ENCODE measurements around the gene CTNNA3.

The CTNNA3 gene

GRCh38 chr10:65952086-65952485, 1743.9 kb downstream of the CTNNA3 start:
- no peak for DNase-seq

- DNase-seq, result no peak
Observed at GRCh38 chr10:65950075-65950474, 1745.9 kb downstream of the CTNNA3 start.

GRCh38 chr10:65949526-65949925, 1746.5 kb downstream of the CTNNA3 start:
- no peak for DNase-seq

- no peak for DNase-seq
Observed at GRCh38 chr10:65945061-65945460, 1750.9 kb downstream of the CTNNA3 start.

GRCh38 chr10:65943451-65943850, 1752.5 kb downstream of the CTNNA3 start:
- DNase-seq, result no peak

GRCh38 chr10:65940816-65941662, 1755.0 kb downstream of the CTNNA3 start:
- DNase-seq, result no peak

- DNase-seq, result no peak
Observed at GRCh38 chr10:65940105-65940504, 1755.9 kb downstream of the CTNNA3 start.

- no peak for DNase-seq
Observed at GRCh38 chr10:65931291-65932070, 1764.5 kb downstream of the CTNNA3 start.

- DNase-seq, result no peak
Observed at GRCh38 chr10:65911151-65911835, 1784.7 kb downstream of the CTNNA3 start.

GRCh38 chr10:65910209-65910608, 1785.8 kb downstream of the CTNNA3 start:
- DNase-seq, result no peak

- no peak for DNase-seq
Observed at GRCh38 chr10:65907199-65907712, 1788.7 kb downstream of the CTNNA3 start.

GRCh38 chr10:65903620-65904019, 1792.4 kb downstream of the CTNNA3 start:
- no peak for DNase-seq

GRCh38 chr10:65900271-65900670, 1795.7 kb downstream of the CTNNA3 start:
- no peak for DNase-seq

- no peak for DNase-seq
Observed at GRCh38 chr10:65898055-65898454, 1797.9 kb downstream of the CTNNA3 start.

GRCh38 chr10:65894961-65895360, 1801.0 kb downstream of the CTNNA3 start:
- DNase-seq, result no peak

- DNase-seq, result no peak
Observed at GRCh38 chr10:65894379-65894778, 1801.6 kb downstream of the CTNNA3 start.

GRCh38 chr10:65893676-65894075, 1802.3 kb downstream of the CTNNA3 start:
- DNase-seq, result no peak

- DNase-seq, result no peak
Observed at GRCh38 chr10:65892284-65892683, 1803.7 kb downstream of the CTNNA3 start.

GRCh38 chr10:65891073-65891981, 1804.7 kb downstream of the CTNNA3 start:
- DNase-seq, result no peak

GRCh38 chr10:65864529-65864928, 1831.5 kb downstream of the CTNNA3 start:
- no peak for DNase-seq

- DNase-seq, result no peak
Observed at GRCh38 chr10:65864036-65864435, 1832.0 kb downstream of the CTNNA3 start.
